ENCODE measurements around the gene DCXR.

DNA sequence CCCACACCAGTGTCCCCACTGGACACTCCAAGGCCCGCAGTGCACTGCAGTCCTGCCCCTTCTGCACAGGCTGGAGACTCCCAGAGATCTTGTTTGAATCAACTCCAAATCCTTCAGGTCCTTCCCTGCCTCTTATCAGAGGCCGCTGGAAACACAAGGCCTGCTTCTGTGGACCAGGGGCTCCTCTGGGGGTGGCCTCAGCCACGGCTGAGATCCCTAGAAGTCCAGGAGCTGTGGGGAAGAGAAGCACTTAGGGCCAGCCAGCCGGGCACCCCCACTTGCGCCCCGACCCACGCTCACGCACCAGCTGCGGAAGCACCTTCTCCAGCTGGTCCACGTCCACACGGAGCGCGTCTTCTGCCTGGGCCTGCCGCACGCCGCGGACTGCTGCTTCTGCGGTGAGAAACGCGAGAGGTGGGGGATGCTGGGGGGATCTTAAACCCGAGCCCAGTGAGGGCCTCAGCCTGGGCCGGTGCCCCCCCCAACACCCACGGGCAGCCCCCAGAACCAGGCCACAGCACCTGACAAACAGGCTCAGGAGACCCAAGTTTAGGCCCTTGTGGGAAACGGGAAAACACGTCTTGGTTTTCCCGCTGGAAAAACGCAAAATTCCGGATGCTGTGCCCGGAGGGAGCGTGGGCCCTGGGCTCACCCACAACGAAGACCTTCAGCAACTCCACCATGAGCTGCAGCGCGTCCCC, 18.4 kb downstream of the DCXR start:
- TF ChIP-seq POLR2A (IDR thresholded peaks at IDR 0.05; ENCODE audit: extremely low read depth, insufficient read length), result no peak
- TF ChIP-seq, protein P1, sequence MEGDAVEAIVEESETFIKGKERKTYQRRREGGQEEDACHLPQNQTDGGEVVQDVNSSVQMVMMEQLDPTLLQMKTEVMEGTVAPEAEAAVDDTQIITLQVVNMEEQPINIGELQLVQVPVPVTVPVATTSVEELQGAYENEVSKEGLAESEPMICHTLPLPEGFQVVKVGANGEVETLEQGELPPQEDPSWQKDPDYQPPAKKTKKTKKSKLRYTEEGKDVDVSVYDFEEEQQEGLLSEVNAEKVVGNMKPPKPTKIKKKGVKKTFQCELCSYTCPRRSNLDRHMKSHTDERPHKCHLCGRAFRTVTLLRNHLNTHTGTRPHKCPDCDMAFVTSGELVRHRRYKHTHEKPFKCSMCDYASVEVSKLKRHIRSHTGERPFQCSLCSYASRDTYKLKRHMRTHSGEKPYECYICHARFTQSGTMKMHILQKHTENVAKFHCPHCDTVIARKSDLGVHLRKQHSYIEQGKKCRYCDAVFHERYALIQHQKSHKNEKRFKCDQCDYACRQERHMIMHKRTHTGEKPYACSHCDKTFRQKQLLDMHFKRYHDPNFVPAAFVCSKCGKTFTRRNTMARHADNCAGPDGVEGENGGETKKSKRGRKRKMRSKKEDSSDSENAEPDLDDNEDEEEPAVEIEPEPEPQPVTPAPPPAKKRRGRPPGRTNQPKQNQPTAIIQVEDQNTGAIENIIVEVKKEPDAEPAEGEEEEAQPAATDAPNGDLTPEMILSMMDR (IDR thresholded peaks at IDR 0.05; ENCODE audit: low read depth, low read length), result no peak
- TF ChIP-seq MYC (IDR thresholded peaks at IDR 0.05; ENCODE audit: low read depth, low read length), result no peak
- TF ChIP-seq, protein P2, sequence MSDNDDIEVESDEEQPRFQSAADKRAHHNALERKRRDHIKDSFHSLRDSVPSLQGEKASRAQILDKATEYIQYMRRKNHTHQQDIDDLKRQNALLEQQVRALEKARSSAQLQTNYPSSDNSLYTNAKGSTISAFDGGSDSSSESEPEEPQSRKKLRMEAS (IDR thresholded peaks at IDR 0.05; ENCODE audit: low read depth, low read length), result no peak
